IMR-90 (cell line): ENCODE data around the gene PAX5. TPM values are rescaled to one million over a fixed set of nuclear protein-coding genes. Genes with fewer than 3 reads are reported as not detected.

Experiments used
- ATAC-seq: fragments of 200-7000 bp; cut with Tn5 transposase; 2 replicates; pipeline ENCODE4 v1.9.1; 2020; ENCODE audit warnings: low read depth, mild to moderate bottlenecking, moderate library complexity
- BruUV-seq: library from RNA; stranded (reverse); fragments of 400-500 nt; replicated peaks from 2 replicates; lab custom pipeline; 2021; lab: Mats Ljungman, UMichigan
- CTCF ChIA-PET: fragments of 300-600 bp; formaldehyde crosslinking; extraction: SDS; loops from one replicate; lab custom pipeline; 2021; ENCODE audit warnings: antibody characterized with exemption; lab: Yijun Ruan, JAX
- POLR2A ChIA-PET: fragments of 300-600 bp; sonication (Branson Sonifier 250); formaldehyde crosslinking; loops from one replicate; lab custom pipeline; 2022; ENCODE audit warnings: antibody characterized with exemption; ENCODE audit not compliant: unreplicated experiment; lab: Charles Lee
- DNase-seq: peaks from one replicate; pipeline ENCODE4 v3.0.0; 2013
- H2AFZ ChIP-seq: replicated peaks from 2 replicates; pipeline ENCODE3; 2013; ENCODE audit warnings: low read length, mild to moderate bottlenecking; ENCODE audit not compliant: poor library complexity
- H2AK5ac ChIP-seq: 2 replicates; pipeline ENCODE4 v1.6.1; 2013; ENCODE audit warnings: low read depth, low read length, inconsistent platforms
- H2AK9ac ChIP-seq: replicated peaks from 2 replicates; pipeline ENCODE3; 2013; ENCODE audit warnings: mild to moderate bottlenecking, low read depth, low read length, moderate library complexity; ENCODE audit not compliant: poor library complexity
- H2BK120ac ChIP-seq: 2 replicates; pipeline ENCODE4 v1.6.1; 2013; ENCODE audit warnings: low read depth, low read length, inconsistent platforms
- H2BK15ac ChIP-seq: 3 replicates; pipeline ENCODE4 v1.6.1; 2013; ENCODE audit warnings: low read depth, low read length, inconsistent platforms
- H2BK20ac ChIP-seq: 2 replicates; pipeline ENCODE4 v1.6.1; 2013; ENCODE audit warnings: low read depth, mild to moderate bottlenecking, inconsistent platforms, low read length, moderate library complexity
- H2BK5ac ChIP-seq: 2 replicates; pipeline ENCODE4 v1.6.1; 2013; ENCODE audit warnings: mild to moderate bottlenecking, low read depth, low read length, inconsistent platforms; ENCODE audit not compliant: poor library complexity, severe bottlenecking
- H3K14ac ChIP-seq: replicated peaks from 2 replicates; pipeline ENCODE4 v1.6.1; 2013; ENCODE audit warnings: low read depth, low read length, inconsistent platforms
- H3K18ac ChIP-seq: 2 replicates; pipeline ENCODE4 v1.6.1; 2013; ENCODE audit warnings: low read depth, low read length, control low read depth
- H3K23ac ChIP-seq: 2 replicates; pipeline ENCODE4 v1.6.1; 2013; ENCODE audit warnings: low read depth, low read length, inconsistent platforms
- H3K27ac ChIP-seq: 2 replicates; pipeline ENCODE4 v1.5.1; 2013; ENCODE audit warnings: mild to moderate bottlenecking, control low read depth, low read length; ENCODE audit not compliant: insufficient read depth
- H3K27me3 ChIP-seq: 2 replicates; pipeline ENCODE4 v1.6.1; 2013; ENCODE audit warnings: low read length; ENCODE audit not compliant: control insufficient read depth, insufficient read depth
- H3K36me3 ChIP-seq: 2 replicates; pipeline ENCODE4 v1.6.1; 2013; ENCODE audit warnings: low read length, mixed read lengths; ENCODE audit not compliant: control insufficient read depth, insufficient read depth
- H3K4ac ChIP-seq: 2 replicates; pipeline ENCODE4 v1.6.1; 2013; ENCODE audit warnings: low read depth, low read length, inconsistent platforms
- H3K4me1 ChIP-seq: 2 replicates; pipeline ENCODE4 v1.6.1; 2013; ENCODE audit warnings: low read length, mixed read lengths; ENCODE audit not compliant: control insufficient read depth, insufficient read depth
- H3K4me2 ChIP-seq: 2 replicates; pipeline ENCODE4 v1.6.1; 2013; ENCODE audit warnings: low read depth, mild to moderate bottlenecking, control low read depth, low read length, moderate library complexity
- H3K4me3 ChIP-seq: 2 replicates; pipeline ENCODE4 v1.5.1; 2013; ENCODE audit warnings: low read depth, mild to moderate bottlenecking, control low read depth, low read length, moderate library complexity; ENCODE audit not compliant: insufficient read depth
- H3K56ac ChIP-seq: 2 replicates; pipeline ENCODE4 v1.6.1; 2013; ENCODE audit warnings: low read length, inconsistent platforms; ENCODE audit not compliant: insufficient read depth; ENCODE audit errors: extremely low read depth
- H3K79me1 ChIP-seq, 2 experiments: 2 replicates each; pipeline ENCODE4 v1.6.1; 2013; ENCODE audit warnings: low read length in 2 of 2, inconsistent platforms in 1 of 2, low read depth in 1 of 2
- H3K9ac ChIP-seq: 2 replicates; pipeline ENCODE4 v1.6.1; 2013; ENCODE audit warnings: low read depth, low read length, control low read depth
- H3K9me1 ChIP-seq: 2 replicates; pipeline ENCODE4 v1.6.1; 2013; ENCODE audit warnings: low read length, inconsistent platforms; ENCODE audit not compliant: insufficient read depth
- H3K9me3 ChIP-seq: 2 replicates; pipeline ENCODE4 v1.6.1; 2013; ENCODE audit warnings: low read length; ENCODE audit not compliant: control insufficient read depth, insufficient read depth
- H4K20me1 ChIP-seq: 2 replicates; pipeline ENCODE4 v1.6.1; 2013; ENCODE audit warnings: low read length, inconsistent platforms; ENCODE audit not compliant: insufficient read depth
- H4K5ac ChIP-seq: 2 replicates; pipeline ENCODE4 v1.6.1; 2013; ENCODE audit warnings: mild to moderate bottlenecking, low read depth, low read length, control low read depth
- H4K8ac ChIP-seq, 2 experiments: 2 replicates each; pipeline ENCODE4 v1.6.1; 2013; ENCODE audit warnings: low read depth in 2 of 2, low read length in 2 of 2, control low read depth in 1 of 2, inconsistent platforms in 1 of 2
- H4K91ac ChIP-seq: 2 replicates; pipeline ENCODE4 v1.6.1; 2013; ENCODE audit warnings: low read depth, low read length, inconsistent platforms; ENCODE audit not compliant: insufficient read depth
- BHLHE40 ChIP-seq: fragments of 150-350 bp; IDR thresholded peaks from 2 replicates; pipeline ENCODE4 v1.6.1; 2016; ENCODE audit warnings: mild to moderate bottlenecking, low read depth, low read length
- CEBPB ChIP-seq: IDR thresholded peaks from 2 replicates; pipeline ENCODE4 v1.6.1; 2012; ENCODE audit warnings: low read depth, low read length, improper control_type of control experiment
- CHD1 ChIP-seq: IDR thresholded peaks from 2 replicates; pipeline ENCODE4 v1.6.1; 2012; ENCODE audit warnings: low read depth, low read length, improper control_type of control experiment
- FOS ChIP-seq: fragments of 150-350 bp; IDR thresholded peaks from 2 replicates; pipeline ENCODE4 v1.6.1; 2016; ENCODE audit warnings: low read depth, low read length
- MAFK ChIP-seq: IDR thresholded peaks from 2 replicates; pipeline ENCODE4 v1.6.1; 2012; ENCODE audit warnings: low read depth, low read length, improper control_type of control experiment
- MAZ ChIP-seq: IDR thresholded peaks from 2 replicates; pipeline ENCODE4 v1.6.1; 2012; ENCODE audit warnings: low read depth, mild to moderate bottlenecking, low read length, improper control_type of control experiment, moderate library complexity, borderline replicate concordance
- MXI1 ChIP-seq: IDR thresholded peaks from 2 replicates; pipeline ENCODE4 v1.6.1; 2012; ENCODE audit warnings: low read depth, mild to moderate bottlenecking, low read length, moderate library complexity, borderline replicate concordance
- NFE2L2 ChIP-seq: fragments of 150-350 bp; IDR thresholded peaks from 2 replicates; pipeline ENCODE4 v1.6.1; 2016; ENCODE audit warnings: low read depth, mild to moderate bottlenecking, low read length
- POLR2A ChIP-seq: IDR thresholded peaks from 2 replicates; pipeline ENCODE4 v1.6.1; 2012; ENCODE audit warnings: mild to moderate bottlenecking, low read depth, low read length
- RAD21 ChIP-seq: IDR thresholded peaks from 2 replicates; pipeline ENCODE4 v1.6.1; 2012; ENCODE audit warnings: low read length, improper control_type of control experiment
- RCOR1 ChIP-seq: IDR thresholded peaks from 2 replicates; pipeline ENCODE4 v1.6.1; 2012; ENCODE audit warnings: mild to moderate bottlenecking, low read length, improper control_type of control experiment; ENCODE audit not compliant: insufficient replicate concordance
- RFX5 ChIP-seq: IDR thresholded peaks from 2 replicates; pipeline ENCODE4 v1.8.0; 2012; ENCODE audit warnings: low read depth, mild to moderate bottlenecking, low read length, moderate library complexity
- SMC3 ChIP-seq: fragments of 150-350 bp; IDR thresholded peaks from 2 replicates; pipeline ENCODE4 v1.6.1; 2016; ENCODE audit warnings: low read depth, mild to moderate bottlenecking, antibody characterized with exemption, low read length, moderate library complexity
- WGBS, 2 experiments: methylation state at CpG; one replicate each; pipeline versions ENCODE4 v1.1.5 to v1.1.7; 2013; ENCODE audit warnings: missing lambda C conversion rate in 2 of 2; ENCODE audit not compliant: insufficient read length in 1 of 2; ENCODE audit errors: extremely low coverage in 2 of 2; 5-methylcytosine and 5-hydroxymethylcytosine counted together
- dilution Hi-C: fragments of 300-500 bp; cut with HindIII; formaldehyde crosslinking; loops from one replicate; pipeline ENCODE4 v1.14.3; 2018; ENCODE audit warnings: low sequenced_read_pairs; ENCODE audit not compliant: unreplicated experiment
- in situ Hi-C: fragments of 300-500 bp; cut with MboI; formaldehyde crosslinking; loops from 3 replicates; pipeline ENCODE4 v1.14.3; 2019; ENCODE audit warnings: low sequenced_read_pairs, inconsistent platforms, mixed read lengths
- intact Hi-C: fragments of 100-400 bp; cut with micrococcal nuclease; formaldehyde crosslinking; loops from 2 replicates; pipeline ENCODE4 v1.10.0; 2022
- polyA plus RNA-seq, 3 experiments: library from polyadenylated mRNA; depleted of rRNA; stranded (reverse); fragments of >200 nt; gene quantifications; 2 replicates each; pipeline ENCODE4 v1.2.3, GENCODE V29; 2012; ENCODE audit warnings: low replicate concordance in 1 of 3
- total RNA-seq: library from RNA; depleted of rRNA; stranded (reverse); fragments of >200 nt; gene quantifications from 2 replicates; pipeline ENCODE4 v1.2.3, GENCODE V29; 2012
- TF ChIP-seq, protein P1 (sequence below): fragments of 150-350 bp; IDR thresholded peaks from 2 replicates; pipeline ENCODE4 v1.6.1; 2016; ENCODE audit warnings: low read depth, mild to moderate bottlenecking, low read length, moderate library complexity, borderline replicate concordance
- TF ChIP-seq, protein P2 (sequence below): fragments of 150-350 bp; IDR thresholded peaks from 2 replicates; pipeline ENCODE4 v1.6.1; 2017; ENCODE audit warnings: mild to moderate bottlenecking, antibody characterized with exemption, low read length, low read depth
- TF ChIP-seq, protein P3 (sequence below): conservative IDR thresholded peaks from 2 replicates; pipeline ENCODE4 v1.5.1; 2012; ENCODE audit warnings: mild to moderate bottlenecking, low read depth, low read length, improper control_type of control experiment

PAX5 gene
- total and polyA plus RNA-seq, 2 of the 4 experiments (the other 2 are of a cell fraction) = not detected

DNA sequence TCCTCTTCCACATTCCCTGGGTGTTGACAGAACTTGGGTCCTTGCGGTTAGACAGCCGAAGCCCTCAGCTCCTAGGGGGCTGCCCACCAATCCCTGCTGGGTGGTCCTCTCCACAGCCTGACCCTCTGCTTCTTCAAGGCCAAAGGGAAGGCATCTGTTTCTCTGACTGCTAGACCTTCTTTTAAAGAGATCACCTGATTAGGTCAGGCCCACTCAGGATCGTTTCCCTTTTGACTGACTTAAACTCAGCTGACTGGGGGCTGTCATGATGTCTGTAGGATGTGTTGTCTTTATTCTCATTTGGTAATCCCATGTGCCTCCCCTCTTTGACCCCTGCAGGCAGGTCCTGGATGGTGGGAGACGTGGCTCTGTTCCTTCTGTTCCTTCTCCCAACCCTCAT, 207.5 kb downstream of the PAX5 start:
- Histone ChIP-seq H3K9ac (no peak overlapping the region), H4K91ac (no peak overlapping the region), H4K8ac (no peak overlapping the region), H2AFZ (no peak overlapping the region), H4K5ac (no peak overlapping the region), H3K4me1 (no peaks in the 10 kb centered on the region), H3K18ac (no peak overlapping the region), H2AK5ac (no peak overlapping the region), H2BK5ac (no peak overlapping the region), H3K23ac (no peak overlapping the region), H2BK15ac (no peak overlapping the region), H2BK20ac (no peak overlapping the region), H3K56ac (no peak overlapping the region), H3K4ac (no peak overlapping the region), H2AK9ac (no peak overlapping the region), H4K20me1 (no peaks in the 10 kb centered on the region), H3K36me3 (no peaks in the 10 kb centered on the region), H3K9me1 (no peaks in the 10 kb centered on the region), H3K9me3 (no peaks in the 10 kb centered on the region), H3K27me3 (peaks cover 52% of the 10 kb centered on the region), H3K79me1 (no peaks in the 10 kb centered on the region), H3K4me3 (no peak overlapping the region), H2BK120ac (no peak overlapping the region), H3K27ac (no peak overlapping the region), H3K4me2 (no peak overlapping the region), H3K14ac (no peak overlapping the region)
- TF ChIP-seq, protein P1, sequence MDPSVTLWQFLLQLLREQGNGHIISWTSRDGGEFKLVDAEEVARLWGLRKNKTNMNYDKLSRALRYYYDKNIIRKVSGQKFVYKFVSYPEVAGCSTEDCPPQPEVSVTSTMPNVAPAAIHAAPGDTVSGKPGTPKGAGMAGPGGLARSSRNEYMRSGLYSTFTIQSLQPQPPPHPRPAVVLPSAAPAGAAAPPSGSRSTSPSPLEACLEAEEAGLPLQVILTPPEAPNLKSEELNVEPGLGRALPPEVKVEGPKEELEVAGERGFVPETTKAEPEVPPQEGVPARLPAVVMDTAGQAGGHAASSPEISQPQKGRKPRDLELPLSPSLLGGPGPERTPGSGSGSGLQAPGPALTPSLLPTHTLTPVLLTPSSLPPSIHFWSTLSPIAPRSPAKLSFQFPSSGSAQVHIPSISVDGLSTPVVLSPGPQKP = no peak
- TF ChIP-seq POLR2A (no peak), CHD1 (no peak), MAZ (no peak), RAD21 (no peak), CEBPB (no peak), RFX5 (no peak), RCOR1 (no peak), MXI1 (no peak), FOS (no peak), SMC3 (no peak), MAFK (no peak), NFE2L2 (no peak), BHLHE40 (no peak)
- TF ChIP-seq, protein P2, sequence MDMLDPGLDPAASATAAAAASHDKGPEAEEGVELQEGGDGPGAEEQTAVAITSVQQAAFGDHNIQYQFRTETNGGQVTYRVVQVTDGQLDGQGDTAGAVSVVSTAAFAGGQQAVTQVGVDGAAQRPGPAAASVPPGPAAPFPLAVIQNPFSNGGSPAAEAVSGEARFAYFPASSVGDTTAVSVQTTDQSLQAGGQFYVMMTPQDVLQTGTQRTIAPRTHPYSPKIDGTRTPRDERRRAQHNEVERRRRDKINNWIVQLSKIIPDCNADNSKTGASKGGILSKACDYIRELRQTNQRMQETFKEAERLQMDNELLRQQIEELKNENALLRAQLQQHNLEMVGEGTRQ = no peak
- TF ChIP-seq, protein P3, sequence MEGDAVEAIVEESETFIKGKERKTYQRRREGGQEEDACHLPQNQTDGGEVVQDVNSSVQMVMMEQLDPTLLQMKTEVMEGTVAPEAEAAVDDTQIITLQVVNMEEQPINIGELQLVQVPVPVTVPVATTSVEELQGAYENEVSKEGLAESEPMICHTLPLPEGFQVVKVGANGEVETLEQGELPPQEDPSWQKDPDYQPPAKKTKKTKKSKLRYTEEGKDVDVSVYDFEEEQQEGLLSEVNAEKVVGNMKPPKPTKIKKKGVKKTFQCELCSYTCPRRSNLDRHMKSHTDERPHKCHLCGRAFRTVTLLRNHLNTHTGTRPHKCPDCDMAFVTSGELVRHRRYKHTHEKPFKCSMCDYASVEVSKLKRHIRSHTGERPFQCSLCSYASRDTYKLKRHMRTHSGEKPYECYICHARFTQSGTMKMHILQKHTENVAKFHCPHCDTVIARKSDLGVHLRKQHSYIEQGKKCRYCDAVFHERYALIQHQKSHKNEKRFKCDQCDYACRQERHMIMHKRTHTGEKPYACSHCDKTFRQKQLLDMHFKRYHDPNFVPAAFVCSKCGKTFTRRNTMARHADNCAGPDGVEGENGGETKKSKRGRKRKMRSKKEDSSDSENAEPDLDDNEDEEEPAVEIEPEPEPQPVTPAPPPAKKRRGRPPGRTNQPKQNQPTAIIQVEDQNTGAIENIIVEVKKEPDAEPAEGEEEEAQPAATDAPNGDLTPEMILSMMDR = no peak
- ATAC-seq (no peak), DNase-seq (no peak)
- intact Hi-C loops = no loop called here
- dilution Hi-C loops = no loop called here
- in situ Hi-C loops = no loop called here
- CTCF ChIA-PET = no interaction called here
- 90% methylated on average over 2 of the region's 4 CpGs; no CpG with 5 or more reads in 1 of the 2 experiments for WGBS, 2 experiments
- POLR2A ChIA-PET = no interaction called here
- no TSS peak for BruUV-seq
